Measurements from ENCODE around the gene RPA1. TPM values are rescaled to one million over a fixed set of nuclear protein-coding genes. Genes with fewer than 3 reads are reported as not detected.

RPA1 gene
- total RNA-seq, 1 donor from 2014 or later: 72.0 TPM

DNA sequence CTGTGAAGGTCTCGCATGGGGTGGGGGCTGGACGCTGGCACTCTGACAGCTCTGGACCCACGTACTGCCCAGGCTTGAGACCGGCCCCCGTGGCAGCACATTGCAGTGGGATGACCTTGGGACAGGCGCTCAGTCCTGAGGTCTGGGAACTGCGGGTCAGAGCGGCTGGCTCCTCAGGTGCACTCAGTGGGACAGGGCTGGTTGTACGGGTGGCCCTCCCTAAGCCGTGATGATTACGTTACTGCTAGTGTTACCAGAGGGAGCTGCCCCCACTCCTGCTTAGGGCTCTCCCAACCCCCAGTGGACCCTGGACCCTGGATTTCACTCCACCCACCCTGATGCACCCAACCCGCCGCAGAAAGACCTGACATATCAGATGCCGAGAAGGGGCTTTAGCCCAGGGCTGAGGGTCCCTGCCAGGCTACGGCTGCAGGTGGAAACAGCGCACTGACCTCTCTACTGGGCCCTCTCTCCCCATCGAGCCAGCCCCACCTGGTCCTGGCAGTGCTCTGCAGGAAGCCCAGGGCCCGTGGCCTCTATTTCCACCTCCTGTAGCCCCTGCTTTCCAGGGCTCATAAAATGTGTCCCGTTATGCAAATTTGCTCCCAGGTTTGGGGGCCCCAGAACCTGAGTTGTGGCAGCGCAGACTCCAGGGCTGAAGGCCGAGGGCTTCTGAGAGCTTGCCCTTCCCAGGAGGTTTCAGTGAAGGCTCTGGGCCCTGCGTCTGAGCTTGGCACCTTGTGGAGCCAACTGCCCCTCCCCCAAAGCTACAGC is 118.1 kb downstream of the RPA1 start:
- no peaks in the 10 kb centered on the region for H3K27me3 ChIP-seq (ENCODE audit: low read depth)
- DNase-seq: no peak
- intact Hi-C loops (cut with micrococcal nuclease): no loop called here
- TF ChIP-seq, protein P1, sequence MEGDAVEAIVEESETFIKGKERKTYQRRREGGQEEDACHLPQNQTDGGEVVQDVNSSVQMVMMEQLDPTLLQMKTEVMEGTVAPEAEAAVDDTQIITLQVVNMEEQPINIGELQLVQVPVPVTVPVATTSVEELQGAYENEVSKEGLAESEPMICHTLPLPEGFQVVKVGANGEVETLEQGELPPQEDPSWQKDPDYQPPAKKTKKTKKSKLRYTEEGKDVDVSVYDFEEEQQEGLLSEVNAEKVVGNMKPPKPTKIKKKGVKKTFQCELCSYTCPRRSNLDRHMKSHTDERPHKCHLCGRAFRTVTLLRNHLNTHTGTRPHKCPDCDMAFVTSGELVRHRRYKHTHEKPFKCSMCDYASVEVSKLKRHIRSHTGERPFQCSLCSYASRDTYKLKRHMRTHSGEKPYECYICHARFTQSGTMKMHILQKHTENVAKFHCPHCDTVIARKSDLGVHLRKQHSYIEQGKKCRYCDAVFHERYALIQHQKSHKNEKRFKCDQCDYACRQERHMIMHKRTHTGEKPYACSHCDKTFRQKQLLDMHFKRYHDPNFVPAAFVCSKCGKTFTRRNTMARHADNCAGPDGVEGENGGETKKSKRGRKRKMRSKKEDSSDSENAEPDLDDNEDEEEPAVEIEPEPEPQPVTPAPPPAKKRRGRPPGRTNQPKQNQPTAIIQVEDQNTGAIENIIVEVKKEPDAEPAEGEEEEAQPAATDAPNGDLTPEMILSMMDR (IDR thresholded peaks at IDR 0.05; ENCODE audit: borderline replicate concordance): no peak
- H3K9me3 ChIP-seq (replicated peaks): no peaks in the 10 kb centered on the region
- H3K36me3 ChIP-seq: no peaks in the 10 kb centered on the region
- peak overlapping the region; percentile 90 for H3K27ac ChIP-seq (replicated peaks)
- peaks cover 17% of the 10 kb centered on the region for H3K4me1 ChIP-seq
- H3K4me3 ChIP-seq: peak overlapping the region; percentile 38

DNA sequence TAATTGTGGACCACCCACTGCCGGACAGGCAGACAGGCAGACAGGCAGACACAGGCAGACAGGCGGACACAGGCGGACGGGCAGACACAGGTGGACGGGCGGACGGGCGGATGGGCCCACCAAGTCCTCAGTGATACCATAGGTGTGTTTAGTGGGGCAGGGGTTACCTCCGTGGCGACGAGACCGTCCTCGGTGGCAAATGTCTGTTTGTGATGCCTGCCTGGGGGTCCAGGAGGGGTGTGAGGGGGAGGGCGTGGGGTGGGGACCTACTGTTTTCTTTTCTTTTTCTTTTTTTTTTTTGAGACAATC is 118.7 kb downstream of the RPA1 start:
- H3K27ac ChIP-seq (replicated peaks): peak overlapping the region; percentile 90
- intact Hi-C loops (cut with micrococcal nuclease): no loop called here
- H3K4me3 ChIP-seq: no peak overlapping the region
- no peaks in the 10 kb centered on the region for H3K27me3 ChIP-seq (ENCODE audit: low read depth)
- no peak for DNase-seq
- no peaks in the 10 kb centered on the region for H3K9me3 ChIP-seq (replicated peaks)
- H3K36me3 ChIP-seq: no peaks in the 10 kb centered on the region
- peaks cover 17% of the 10 kb centered on the region for H3K4me1 ChIP-seq
- TF ChIP-seq, protein P1 (IDR thresholded peaks at IDR 0.05; ENCODE audit: borderline replicate concordance): no peak

Other genes starting within 250 kb of the RPA1 start
- 4.0 TPM for gene SLC43A2, start 201.2 kb upstream of the RPA1 start, total RNA-seq
- 12.2 TPM for gene SCARF1, start 184.3 kb upstream of the RPA1 start, total RNA-seq
- gene RILP, start 180.1 kb upstream of the RPA1 start, total RNA-seq: 81.7 TPM
- 136 TPM for gene PRPF8, start 145.1 kb upstream of the RPA1 start, total RNA-seq
- 1.8 TPM for gene TLCD2, start 119.6 kb upstream of the RPA1 start, total RNA-seq
- gene WDR81, start 105.3 kb upstream of the RPA1 start, total RNA-seq: 9.3 TPM
- 0.33 TPM for gene SERPINF2, start 87.1 kb upstream of the RPA1 start, total RNA-seq
- 122 TPM for gene SERPINF1, start 67.9 kb upstream of the RPA1 start, total RNA-seq
- 13.7 TPM for gene SMYD4, start 103 bp upstream of the RPA1 start, total RNA-seq
- gene RTN4RL1, start 195.3 kb downstream of the RPA1 start, total RNA-seq: 4.0 TPM
- gene DPH1, start 200.1 kb downstream of the RPA1 start, total RNA-seq: 29.1 TPM
- 16.6 TPM for gene OVCA2, start 212.0 kb downstream of the RPA1 start, total RNA-seq
- gene HIC1, start 225.1 kb downstream of the RPA1 start, total RNA-seq: 23.5 TPM

Measured in left ventricle myocardium inferior (tissue), 1 donor.